GM19099 (cell line): ENCODE measurements around the gene CCNT1.

Experiments
- POLR2A ChIP-seq: IDR thresholded peaks from 3 replicates; pipeline ENCODE4 v1.6.1; 2011; ENCODE audit warnings: low read depth; ENCODE audit not compliant: insufficient read length; ENCODE audit errors: extremely low read depth

CCNT1 gene

GRCh38 chr12:48671231-48671856, 45.2 kb downstream of the CCNT1 start:
- no peak for TF ChIP-seq POLR2A

- TF ChIP-seq POLR2A = no peak
Measured at GRCh38 chr12:48668996-48669395, 47.5 kb downstream of the CCNT1 start.

GRCh38 chr12:48659863-48660262, 56.6 kb downstream of the CCNT1 start:
- TF ChIP-seq POLR2A = no peak

- no peak for TF ChIP-seq POLR2A
Measured at GRCh38 chr12:48651681-48652080, 64.8 kb downstream of the CCNT1 start.

GRCh38 chr12:48643011-48643410, 73.5 kb downstream of the CCNT1 start:
- TF ChIP-seq POLR2A = no peak

GRCh38 chr12:48640854-48641253, 75.7 kb downstream of the CCNT1 start:
- no peak for TF ChIP-seq POLR2A

GRCh38 chr12:48640428-48640827, 76.1 kb downstream of the CCNT1 start:
- no peak for TF ChIP-seq POLR2A
